HG03442 (cell line): ENCODE results near the gene OR10G7.

Experiments used
- ATAC-seq: cut with Tn5 transposase; IDR thresholded peaks from one replicate; pipeline ENCODE4 v1.9.1; 2021; ENCODE audit warnings: mild to moderate bottlenecking, moderate library complexity; ENCODE audit not compliant: unreplicated experiment

The OR10G7 gene, protein sequence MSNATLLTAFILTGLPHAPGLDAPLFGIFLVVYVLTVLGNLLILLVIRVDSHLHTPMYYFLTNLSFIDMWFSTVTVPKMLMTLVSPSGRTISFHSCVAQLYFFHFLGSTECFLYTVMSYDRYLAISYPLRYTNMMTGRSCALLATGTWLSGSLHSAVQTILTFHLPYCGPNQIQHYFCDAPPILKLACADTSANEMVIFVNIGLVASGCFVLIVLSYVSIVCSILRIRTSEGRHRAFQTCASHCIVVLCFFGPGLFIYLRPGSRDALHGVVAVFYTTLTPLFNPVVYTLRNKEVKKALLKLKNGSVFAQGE

DNA sequence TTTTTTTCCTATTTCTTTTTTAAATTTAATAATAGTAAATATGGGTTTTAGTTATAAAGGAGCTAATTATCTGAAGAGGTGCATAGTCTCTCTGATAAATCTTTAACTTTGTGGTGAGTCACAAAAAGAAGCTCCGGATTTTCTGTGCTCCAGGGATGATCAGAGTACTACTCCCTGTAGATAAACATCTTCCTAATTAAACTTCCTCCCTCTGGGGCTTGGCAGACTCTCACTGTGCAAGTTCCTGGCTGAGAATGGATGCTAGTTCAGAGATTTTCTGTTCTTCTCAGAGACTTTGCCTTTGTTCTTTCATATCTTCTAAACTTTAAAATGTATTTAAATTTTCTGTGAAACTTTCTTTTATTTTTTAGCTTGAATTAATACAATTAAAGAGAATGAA, at the start of gene OR10G7:
TSS of gene OR10G7 (minus strand) at position 72 of the 400 bp plus-strand sequence. CDS start 2,324 bp downstream, outside the sequence.
- no peak for ATAC-seq

- no peak for ATAC-seq
Observed at GRCh38 chr11:124085997-124086846, 45.1 kb upstream of the OR10G7 start.

DNA sequence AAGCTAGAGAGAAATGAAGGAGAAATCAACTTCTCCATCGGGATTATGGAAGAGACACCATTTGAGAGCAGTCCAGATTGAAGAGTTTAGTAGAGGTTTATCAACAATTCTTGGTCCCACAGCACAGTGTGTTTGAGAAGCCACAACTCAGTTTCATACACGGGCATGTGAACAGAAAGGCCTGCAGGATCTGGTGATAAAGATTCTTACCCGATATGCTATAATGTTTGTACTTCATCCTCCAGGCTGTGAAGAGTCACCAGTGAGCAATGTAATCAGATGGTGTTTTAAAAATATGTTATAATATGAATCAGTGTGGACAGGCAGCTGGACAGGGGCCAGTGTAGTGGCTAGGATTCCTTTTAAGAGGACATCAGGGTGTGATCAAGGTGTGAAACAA, 44.5 kb upstream of the OR10G7 start:
- ATAC-seq: no peak

GRCh38 chr11:124082371-124082770, 41.2 kb upstream of the OR10G7 start:
- no peak for ATAC-seq

DNA sequence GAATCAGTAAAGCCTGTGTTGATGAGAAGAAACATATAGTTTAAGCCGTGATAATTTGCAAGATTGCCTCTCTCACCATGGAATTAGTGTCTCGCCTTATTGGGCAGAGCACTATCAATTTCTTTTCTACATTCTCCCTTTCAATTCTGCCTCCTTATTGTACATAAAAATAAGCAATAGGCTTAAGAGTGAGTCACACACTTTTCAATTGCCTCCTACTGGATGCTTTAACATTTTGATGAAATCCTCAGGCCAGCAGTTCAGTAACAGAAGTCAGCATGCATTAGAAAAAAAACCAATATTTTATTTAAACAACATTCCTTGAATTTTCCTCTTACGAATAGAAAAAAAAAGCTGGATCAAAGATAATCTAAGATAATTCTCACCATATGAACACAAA, 40.4 kb upstream of the OR10G7 start:
- no peak for ATAC-seq

DNA sequence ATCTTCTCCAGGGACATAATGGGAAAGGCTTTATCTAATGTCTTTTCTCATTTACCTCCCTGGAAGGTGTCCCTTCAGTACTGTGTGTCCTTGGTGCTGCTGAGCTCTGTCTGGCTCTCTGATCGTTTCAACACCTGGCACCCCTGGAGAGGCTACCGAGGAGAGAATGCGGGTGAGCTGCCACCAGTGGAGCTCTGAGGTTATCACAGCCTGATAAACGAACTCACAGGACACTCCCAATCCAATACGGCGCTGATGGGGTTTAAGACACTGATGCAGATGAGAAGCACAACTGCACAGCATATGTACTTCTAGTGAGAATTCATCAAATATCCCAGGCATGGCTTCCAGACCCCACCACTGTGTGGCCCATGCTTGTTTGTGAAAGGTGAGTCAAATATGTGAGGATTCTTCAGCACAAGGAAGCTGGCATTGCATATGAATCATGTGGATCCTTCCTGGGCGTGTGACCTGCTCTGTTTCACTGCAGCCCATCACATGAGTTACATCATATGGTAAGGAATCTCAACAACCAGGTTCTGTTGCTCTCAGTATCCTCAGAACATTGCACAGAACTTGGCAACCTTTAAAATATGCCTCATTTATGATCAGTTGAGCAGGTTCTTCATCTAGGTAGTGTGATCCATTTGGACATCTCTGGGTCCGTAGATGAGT, 39.3 kb upstream of the OR10G7 start:
- no peak for ATAC-seq

GRCh38 chr11:124079631-124080326, 38.7 kb upstream of the OR10G7 start:
- no peak for ATAC-seq

- ATAC-seq: no peak
Observed at GRCh38 chr11:124078591-124078990, 37.5 kb upstream of the OR10G7 start.

GRCh38 chr11:124077266-124077665, 36.1 kb upstream of the OR10G7 start:
- ATAC-seq: no peak

DNA sequence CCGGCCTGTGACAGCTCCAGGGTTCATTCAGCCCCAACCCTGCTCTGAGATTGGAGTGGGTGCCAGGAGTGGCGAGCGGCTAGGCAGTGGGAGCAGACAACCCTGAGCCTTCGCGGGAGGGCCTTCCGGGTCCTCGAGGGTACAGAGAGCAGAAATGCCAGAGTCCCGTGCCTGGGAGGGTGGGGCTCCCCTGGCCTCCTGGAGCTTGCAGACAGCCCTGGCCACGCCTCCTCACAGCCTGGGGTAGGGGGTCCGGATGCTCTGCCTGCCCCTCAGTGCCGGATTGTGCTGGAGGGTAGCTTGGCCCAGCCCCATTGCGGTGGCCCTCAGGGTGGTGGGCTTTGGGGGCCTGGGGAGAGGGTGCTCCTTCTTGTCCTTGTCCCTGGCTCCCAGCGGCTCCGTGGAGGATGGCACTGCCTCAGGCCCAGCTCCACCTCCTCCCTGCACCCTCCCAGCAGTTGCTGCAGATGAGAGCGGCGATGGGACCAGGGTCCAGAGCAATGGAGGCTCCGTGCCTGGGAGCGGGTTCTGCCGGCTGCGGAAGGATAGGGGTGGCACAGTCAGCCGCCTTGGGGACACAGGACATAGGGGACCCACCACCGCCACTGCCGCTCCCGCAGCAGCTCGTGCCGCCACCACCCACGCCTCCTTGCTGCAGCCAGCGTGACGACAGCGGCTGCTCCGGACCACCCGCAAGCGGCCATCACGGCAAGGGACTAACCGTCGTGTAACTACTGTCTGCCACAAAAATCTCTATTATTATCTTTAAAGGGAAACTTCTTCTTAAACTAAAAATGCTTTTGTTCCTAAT, 34.9 kb upstream of the OR10G7 start:
- peak; percentile 75 for ATAC-seq

DNA sequence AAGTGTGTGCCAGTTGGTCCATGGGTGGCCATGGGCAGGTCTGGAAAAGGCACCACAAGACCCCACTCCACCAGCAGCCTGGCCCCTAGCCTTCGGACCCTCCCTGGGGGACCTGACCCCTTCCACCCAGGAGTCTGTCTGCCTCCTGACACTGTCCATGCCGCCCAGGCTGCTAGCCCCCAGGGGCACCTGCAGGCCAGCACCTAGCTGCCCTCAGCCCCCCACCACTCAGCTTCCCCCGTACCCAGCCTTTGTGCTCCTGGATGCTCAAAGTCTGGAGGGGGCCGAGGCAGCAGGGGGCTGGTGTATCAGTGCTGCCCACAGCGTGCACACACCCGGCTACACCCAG, 34.3 kb upstream of the OR10G7 start:
- no peak for ATAC-seq

GRCh38 chr11:124074554-124074953, 33.4 kb upstream of the OR10G7 start:
- ATAC-seq: no peak

DNA sequence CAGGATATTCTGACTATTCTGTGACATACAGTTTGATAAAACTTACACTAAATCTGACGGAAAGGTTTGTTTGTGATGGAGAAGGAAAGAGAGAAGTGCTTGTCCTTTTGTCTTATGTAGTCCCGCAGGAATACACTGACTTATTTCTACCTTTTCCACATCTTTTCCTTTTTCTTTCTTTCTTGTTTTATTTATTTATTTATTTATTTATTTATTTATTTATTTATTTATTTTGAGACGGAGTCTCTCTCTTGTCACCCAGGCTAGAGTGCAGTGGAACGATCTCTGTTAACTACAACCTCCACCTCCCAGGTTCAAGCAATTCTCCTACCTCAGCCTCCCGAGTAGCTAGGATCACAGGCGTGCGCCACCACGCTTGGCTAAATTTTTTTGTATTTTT, 31.0 kb upstream of the OR10G7 start:
- no peak for ATAC-seq

DNA sequence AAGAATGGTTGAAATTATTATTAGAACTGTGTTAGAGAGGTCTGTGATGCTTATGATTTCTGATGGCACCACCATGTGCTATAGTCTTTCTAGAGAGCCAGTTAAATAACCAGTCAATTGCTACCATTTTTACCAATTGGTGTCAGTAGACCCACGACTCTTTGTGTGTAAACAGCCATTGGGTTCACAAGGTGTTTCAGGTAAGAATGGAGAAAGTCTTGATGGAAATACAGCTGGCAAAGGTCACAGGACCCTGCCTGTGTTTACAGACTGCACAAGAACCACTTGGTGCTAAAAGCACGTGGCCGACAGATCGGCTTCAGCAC, 30.5 kb upstream of the OR10G7 start:
- ATAC-seq: no peak

- peak; percentile 92 for ATAC-seq
Observed at GRCh38 chr11:124070915-124071622, 29.9 kb upstream of the OR10G7 start.

DNA sequence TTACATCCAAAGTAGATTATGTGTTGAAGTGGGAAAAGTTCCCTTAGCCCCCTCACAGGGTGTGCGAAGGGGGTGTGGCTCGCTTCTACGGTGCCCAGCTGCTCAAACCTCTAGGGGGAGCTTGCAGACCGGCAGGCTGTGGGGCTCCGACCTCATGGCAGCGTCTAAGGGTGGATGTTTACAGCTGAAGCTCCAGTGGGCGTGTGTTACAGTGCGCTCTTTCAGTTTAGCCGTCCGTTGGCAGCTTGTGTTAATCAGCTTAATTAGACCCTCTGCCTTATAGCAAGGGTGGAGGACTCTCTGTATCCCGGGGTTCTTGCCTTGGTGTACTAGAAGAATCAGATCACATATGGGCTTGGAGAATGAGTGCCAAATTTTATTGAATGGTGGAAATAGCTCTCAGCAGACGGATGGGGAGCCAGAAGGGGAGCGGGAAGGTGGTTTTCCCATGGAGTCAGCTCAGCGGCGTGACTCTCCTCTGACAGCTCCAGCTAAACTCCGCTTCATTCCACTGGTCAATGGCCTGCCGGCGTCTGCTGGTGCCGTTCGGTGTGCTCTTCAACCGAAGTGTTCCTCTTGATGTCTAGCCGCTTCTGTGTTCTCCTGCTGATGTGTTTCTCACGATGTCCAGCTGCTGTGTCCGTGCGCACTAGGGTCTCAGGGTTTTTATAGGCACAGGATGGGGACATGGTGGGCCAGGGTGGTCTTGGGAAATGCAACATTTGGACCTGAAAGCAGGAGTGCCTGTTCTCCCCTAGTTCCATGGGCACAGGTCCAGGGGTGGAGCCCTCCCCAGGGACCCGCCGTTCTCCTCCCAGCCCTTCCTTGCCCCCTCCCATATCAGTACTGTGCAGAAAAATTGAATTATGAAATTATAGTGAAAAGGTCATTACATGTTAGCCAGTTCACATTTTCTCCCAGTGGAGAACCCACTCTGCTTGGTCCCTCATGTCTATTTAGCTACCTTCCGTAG, 28.6 kb upstream of the OR10G7 start:
- peak; percentile 57 for ATAC-seq

GRCh38 chr11:124068601-124069110, 27.5 kb upstream of the OR10G7 start:
- no peak for ATAC-seq

DNA sequence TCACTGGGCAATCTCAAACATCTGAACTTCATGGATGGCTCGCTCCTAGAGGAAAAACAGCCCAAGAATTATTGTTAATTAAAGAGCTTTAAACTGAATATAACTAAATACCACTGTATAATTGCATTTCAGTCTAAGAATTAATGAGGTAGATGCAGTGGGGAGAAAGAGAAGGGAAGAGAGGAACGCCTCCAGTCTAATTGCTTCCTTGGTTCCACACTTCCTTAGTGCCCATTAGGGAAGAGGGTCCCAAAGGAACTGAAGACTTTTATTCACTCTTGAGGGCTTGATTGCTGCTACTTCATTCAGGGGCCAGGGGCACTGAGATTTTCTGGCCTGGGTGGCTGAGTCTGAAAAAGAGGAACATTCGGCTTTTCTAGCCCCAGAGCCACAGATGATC, 11.8 kb upstream of the OR10G7 start:
- ATAC-seq: no peak
